Right atrium auricular region (tissue), 2 donors: ENCODE measurements around the gene ADAMTS17. TPM values are rescaled to one million over a fixed set of nuclear protein-coding genes. Genes with fewer than 3 reads are reported as not detected.

Experiments used
- DNase-seq: peaks from one replicate; pipeline ENCODE4 v3.0.0-alpha.2; 2019; ENCODE audit warnings: low spot score
- H3K27ac ChIP-seq, 2 donors: fragments of 200-600 bp; sonication (generic); 1 replicate in 1 of 2; 2 replicates in 1 of 2; pipeline ENCODE4 v1.5.1; 2016 to 2019
- H3K27me3 ChIP-seq, 2 donors: fragments of 200-600 bp; sonication (generic); one replicate each; pipeline versions ENCODE4 v1.5.1 to v1.6.0; 2017 to 2019
- H3K36me3 ChIP-seq: fragments of 200-600 bp; sonication (generic); one replicate; pipeline ENCODE4 v1.5.1; 2016
- H3K4me1 ChIP-seq, 2 donors: fragments of 200-600 bp; sonication (generic); one replicate each; pipeline versions ENCODE4 v1.5.1 to v1.6.0; 2017 to 2019
- H3K4me3 ChIP-seq, 2 donors: fragments of 200-600 bp; sonication (generic); 1 replicate in 1 of 2; 2 replicates in 1 of 2; pipeline ENCODE4 v1.5.1; 2017 to 2019; ENCODE audit warnings: mild to moderate bottlenecking in 1 of 2, moderate library complexity in 1 of 2
- H3K9me3 ChIP-seq, 2 donors: fragments of 200-600 bp; sonication (generic); one replicate each; pipeline ENCODE4 v1.5.1; 2019
- CTCF ChIP-seq, 2 donors: fragments of 200-600 bp; sonication (generic); IDR thresholded peaks; one replicate each; pipeline ENCODE4 v1.5.1; 2019; ENCODE audit warnings: antibody characterized with exemption in 2 of 2
- total RNA-seq, 2 donors: library from RNA; depleted of rRNA; stranded (reverse); fragments of >200 nt; gene quantifications; one replicate each; pipeline ENCODE4 v1.1.0, GENCODE V29; 2016

Gene ADAMTS17
- total RNA-seq, 2 donors from 2014 or later = 3.6 to 4.4 TPM

- Histone ChIP-seq H3K4me3 (no peak overlapping the region), H3K27ac (no peak overlapping the region), H3K9me3 (no peaks in the 10 kb centered on the region), H3K4me1 (peaks cover 0 to 16% of the 10 kb centered on the region in 2 donors), H3K27me3 (no peaks in the 10 kb centered on the region), H3K36me3 (no peaks in the 10 kb centered on the region)
- DNase-seq = no peak
- no peak for TF ChIP-seq CTCF (IDR thresholded peaks at IDR 0.05)
Observed at GRCh38 chr15:100338247-100338646, 3.5 kb downstream of the ADAMTS17 start.

DNA sequence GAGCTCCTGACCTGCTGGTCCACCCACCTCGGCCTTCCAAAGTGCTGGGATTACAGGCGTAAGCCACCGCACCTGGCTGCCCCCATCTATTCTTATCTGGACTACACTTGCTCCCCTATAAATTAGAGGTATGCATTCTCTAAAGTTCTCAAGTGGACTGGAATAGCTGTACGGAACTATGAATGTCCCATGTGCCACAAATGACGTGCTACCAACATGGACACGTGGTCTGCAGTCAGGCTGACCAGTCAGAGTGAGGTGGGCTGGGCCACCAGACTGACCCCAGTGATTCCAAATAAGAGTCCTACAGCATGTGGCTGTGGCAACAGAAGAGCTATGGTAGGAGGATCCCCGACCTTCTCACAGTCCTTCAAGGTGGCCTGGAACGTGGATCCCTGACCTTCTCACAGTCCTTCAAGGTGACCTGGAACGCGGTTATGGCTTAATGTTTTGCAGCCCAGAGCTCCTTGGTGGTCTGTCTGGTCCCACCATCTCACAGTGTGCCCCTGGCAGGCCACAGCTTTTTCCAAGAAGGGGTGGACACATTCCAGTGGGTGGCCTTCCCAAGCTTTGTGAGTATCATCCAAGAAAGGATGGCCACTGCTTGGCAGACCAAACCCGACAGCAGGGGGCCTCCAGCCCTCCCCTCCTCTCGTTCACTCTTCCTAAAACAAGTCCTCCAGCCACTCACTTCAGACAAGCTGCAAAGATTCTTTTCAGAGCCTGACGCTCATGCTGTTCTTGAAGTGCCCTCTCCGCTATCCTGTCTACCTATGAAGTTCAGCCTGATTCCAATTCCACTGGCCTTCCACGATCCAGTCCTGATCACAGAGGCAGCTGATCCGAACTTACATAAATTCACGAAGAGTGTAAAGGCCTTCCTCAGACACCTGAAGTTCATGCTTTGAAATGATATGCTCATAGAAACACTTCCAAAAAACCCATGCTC, 4.4 kb downstream of the ADAMTS17 start:
- Histone ChIP-seq H3K9me3 (no peaks in the 10 kb centered on the region), H3K4me1 (peaks cover 0 to 16% of the 10 kb centered on the region in 2 donors), H3K4me3 (no peak overlapping the region), H3K27ac (no peak overlapping the region), H3K36me3 (no peaks in the 10 kb centered on the region), H3K27me3 (no peaks in the 10 kb centered on the region)
- peak; percentile 55 for DNase-seq
- no peak for TF ChIP-seq CTCF (IDR thresholded peaks at IDR 0.05)

- Histone ChIP-seq H3K27ac (no peak overlapping the region), H3K36me3 (no peaks in the 10 kb centered on the region), H3K4me3 (no peak overlapping the region), H3K9me3 (no peaks in the 10 kb centered on the region), H3K27me3 (no peaks in the 10 kb centered on the region), H3K4me1 (peaks cover 0 to 12% of the 10 kb centered on the region in 2 donors)
- no peak for DNase-seq
- no peak for TF ChIP-seq CTCF (IDR thresholded peaks at IDR 0.05)
Observed at GRCh38 chr15:100336061-100336460, 5.7 kb downstream of the ADAMTS17 start.

DNA sequence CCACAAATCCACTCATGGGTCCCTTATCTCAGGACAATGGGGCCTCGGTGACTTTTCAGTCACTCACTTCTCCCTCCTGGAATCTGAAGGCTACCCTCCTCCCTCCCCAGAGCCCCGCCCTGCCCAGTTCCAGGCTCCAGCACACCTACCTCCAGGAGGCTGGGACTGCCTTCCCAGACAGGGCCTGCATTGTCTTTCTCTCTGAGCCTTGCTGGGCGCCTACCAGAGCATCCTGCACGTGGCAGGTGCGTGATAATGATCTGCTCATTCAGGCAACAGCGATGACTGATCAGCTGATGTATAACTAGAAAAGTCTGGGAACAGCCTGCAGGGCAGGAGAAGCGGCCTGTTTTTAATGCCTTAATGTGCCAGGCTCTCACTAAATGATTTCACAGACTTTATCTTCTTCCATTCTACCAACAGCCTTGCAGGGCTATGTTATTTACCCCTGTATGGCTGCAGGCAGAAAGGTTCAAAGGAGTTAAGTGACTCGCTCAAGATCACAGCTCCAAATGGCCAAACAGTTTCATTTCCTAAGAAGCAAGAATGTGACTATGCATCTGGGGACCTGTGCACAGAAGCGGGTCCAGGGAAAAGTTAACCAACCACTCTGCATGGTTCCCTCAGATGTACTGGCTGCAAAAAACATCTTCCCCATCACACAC, 6.3 kb downstream of the ADAMTS17 start:
- no peaks in the 10 kb centered on the region for H3K27me3 ChIP-seq
- H3K9me3 ChIP-seq = no peaks in the 10 kb centered on the region
- no peak for DNase-seq
- H3K4me1 ChIP-seq = peaks cover 0 to 8% of the 10 kb centered on the region in 2 donors
- no peaks in the 10 kb centered on the region for H3K36me3 ChIP-seq
- no peak overlapping the region for H3K27ac ChIP-seq
- H3K4me3 ChIP-seq = no peak overlapping the region
- no peak for TF ChIP-seq CTCF (IDR thresholded peaks at IDR 0.05)

- Histone ChIP-seq H3K27ac (no peak overlapping the region), H3K4me1 (peaks cover 0 to 7% of the 10 kb centered on the region in 2 donors), H3K36me3 (no peaks in the 10 kb centered on the region), H3K9me3 (no peaks in the 10 kb centered on the region), H3K27me3 (no peaks in the 10 kb centered on the region), H3K4me3 (no peak overlapping the region)
- TF ChIP-seq CTCF (IDR thresholded peaks at IDR 0.05) = no peak
- no peak for DNase-seq
Observed at GRCh38 chr15:100334905-100335304, 6.9 kb downstream of the ADAMTS17 start.
